GM21717 (cell line): ENCODE measurements around the gene ZNF141.
"Not testable (repeated sequence)": the region's sequence is repeated elsewhere in the genome, so short reads cannot be mapped to it uniquely, and the experiment has no call there.

ENCODE experiments used
- ATAC-seq: cut with Tn5 transposase; IDR thresholded peaks from one replicate; pipeline ENCODE4 v1.9.1; 2021; ENCODE audit warnings: mild to moderate bottlenecking, moderate library complexity; ENCODE audit not compliant: unreplicated experiment

Gene ZNF141

DNA sequence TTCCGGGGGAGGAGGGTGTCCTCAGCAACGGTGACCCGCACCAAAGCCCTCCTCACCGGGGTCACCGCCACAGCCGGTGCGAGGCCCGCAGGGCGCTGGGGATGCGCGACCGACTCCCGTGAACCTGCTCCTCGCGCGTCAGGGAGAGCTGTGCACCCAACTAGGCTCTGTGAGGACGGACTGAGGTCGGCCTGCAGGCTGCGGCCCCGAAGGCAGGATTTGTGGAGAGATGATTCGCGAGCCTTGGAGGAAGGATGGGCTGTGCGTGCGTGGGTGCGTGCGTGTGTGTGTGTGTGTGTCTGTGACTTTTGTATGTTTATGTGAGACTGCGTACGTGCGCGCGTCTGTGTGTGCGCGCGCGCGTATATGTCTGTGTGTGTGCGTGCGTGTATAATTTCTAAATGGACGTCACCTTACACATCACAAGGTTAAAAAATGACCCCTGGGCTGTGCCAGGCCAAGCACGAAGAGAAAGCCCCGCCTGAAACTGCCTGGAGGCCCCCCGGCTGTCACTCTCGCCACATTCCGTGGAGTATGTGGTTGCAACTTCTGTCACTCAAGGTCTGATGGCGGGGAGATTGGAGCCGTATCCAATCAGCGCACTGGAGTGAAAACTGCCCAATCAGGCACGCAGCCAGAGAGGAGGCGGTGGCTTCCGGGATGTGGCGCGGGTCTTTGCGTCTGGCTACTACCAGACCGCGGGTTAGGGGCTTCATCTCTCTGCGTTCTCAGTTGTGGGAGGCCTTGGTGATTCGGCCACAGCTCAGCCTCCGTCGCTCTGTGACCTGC, at the start of gene ZNF141:
ZNF141 (plus strand) TSS at position 672 of the 789 bp plus-strand sequence. CDS start 170 bp downstream, outside the sequence.
- ATAC-seq, result peak; percentile 97

DNA sequence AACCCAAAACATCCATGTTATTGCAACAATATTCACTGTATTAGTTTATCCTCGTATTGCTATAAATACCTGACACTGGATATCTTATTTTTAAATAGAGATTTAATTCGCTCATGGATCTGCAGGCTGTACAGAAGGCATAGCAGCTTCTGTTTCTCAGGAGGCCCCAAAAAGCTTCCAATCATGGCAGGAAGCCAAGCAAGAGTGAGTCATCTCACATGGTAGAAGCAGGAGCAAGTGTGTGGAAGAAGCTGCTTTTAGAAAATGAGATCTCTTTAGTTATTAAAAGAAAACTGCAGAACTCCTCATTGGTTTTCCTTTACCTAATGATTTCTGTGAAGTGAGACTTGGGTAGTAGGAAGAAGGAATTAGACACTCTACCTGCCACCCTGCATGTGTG, 48.7 kb upstream of the ZNF141 start:
- ATAC-seq, result no peak

DNA sequence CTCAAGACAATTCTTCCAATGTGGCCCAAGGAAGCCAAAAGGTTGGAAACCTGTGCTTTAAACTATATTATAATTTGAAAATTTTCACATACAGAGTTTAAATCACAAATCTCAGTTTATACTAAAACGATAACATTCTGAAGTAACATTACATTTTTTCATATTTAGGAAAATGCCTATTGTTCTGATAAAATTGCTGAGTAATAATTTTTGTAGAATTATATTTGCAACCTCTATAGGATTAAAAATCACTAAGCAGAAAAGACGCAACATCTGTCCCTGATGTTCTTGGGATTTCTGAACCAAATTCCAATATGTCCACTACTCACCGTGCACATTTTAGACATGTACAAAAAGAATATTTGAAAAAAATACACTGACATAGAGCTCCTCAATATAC, 42.9 kb upstream of the ZNF141 start:
- no peak for ATAC-seq

DNA sequence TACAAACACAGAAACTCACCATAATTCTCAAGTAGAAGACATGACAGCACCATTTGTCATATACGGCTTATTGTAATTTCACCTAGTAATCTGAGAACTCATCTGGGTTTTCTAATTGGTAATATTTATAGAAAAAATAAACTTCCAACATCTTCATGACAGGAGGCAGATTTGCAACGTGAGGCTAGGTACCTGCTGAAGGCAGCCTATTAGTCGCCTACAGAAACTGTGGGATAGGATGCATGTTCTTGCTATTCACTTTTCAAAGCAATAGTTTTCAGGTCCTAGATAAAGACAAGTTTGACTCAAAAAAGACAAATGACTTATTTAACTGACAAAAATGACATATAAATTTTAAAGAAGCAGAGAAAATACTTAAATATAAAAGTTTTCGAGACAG, 35.2 kb upstream of the ZNF141 start:
- no peak for ATAC-seq

DNA sequence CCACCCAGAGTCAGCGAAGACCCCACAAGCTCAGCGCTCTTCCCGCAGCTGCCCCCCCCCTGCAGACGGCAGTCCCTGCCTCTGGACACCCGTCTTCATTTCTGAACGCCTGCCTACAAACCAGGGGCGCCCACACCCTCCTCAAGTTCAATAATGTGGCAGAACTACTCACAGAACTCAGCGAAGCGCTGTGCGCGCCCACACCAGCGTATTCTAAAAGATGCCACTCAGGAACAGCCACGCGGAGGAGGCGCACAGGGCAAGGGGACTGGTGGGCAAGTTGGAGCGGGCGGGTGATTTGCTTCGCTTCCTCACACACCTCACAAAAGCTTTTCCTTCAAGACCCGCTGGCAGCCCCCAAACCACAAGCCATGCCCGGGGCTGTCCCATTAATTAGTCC, 33.1 kb upstream of the ZNF141 start:
- ATAC-seq, result not testable (repeated sequence)

DNA sequence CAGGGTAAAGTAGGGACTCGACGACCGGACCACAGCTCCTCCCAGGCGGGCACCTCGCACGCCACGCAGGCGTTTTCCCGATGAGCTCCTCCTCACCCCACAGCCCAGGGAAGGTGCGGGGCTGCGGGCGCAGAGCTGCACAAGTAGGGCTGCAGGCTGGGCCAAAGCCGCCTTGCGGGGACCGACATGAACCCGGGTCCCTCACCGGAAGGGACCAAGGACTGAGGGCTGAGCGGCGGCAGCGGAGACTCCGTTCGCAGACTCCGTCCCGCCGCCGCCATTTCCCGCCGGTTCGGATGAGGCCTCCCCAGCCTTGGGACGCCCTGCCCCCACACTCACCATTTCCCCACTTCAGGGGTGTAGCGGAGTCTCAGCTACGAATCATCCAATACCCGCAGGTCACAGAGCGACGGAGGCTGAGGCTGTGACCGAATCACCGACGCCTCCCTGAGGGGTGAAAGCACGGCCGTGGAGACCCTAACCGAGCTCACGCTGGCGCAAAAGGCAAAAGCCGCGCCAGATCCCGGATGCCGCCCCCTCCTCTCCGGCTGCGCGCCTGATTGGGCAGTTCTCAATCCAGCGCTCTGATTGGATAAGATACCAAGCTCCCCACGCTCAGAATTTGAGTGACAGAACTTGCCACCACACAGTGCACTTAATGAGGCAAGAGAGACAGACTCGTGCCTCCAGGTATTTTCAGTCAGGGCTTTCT, 32.5 kb upstream of the ZNF141 start, which contains the start of gene ZNF732:
ZNF732 (minus strand) TSS at position 506 of the 712 bp plus-strand sequence; CDS start at position 342, 164 bp downstream.
- no peak for ATAC-seq

DNA sequence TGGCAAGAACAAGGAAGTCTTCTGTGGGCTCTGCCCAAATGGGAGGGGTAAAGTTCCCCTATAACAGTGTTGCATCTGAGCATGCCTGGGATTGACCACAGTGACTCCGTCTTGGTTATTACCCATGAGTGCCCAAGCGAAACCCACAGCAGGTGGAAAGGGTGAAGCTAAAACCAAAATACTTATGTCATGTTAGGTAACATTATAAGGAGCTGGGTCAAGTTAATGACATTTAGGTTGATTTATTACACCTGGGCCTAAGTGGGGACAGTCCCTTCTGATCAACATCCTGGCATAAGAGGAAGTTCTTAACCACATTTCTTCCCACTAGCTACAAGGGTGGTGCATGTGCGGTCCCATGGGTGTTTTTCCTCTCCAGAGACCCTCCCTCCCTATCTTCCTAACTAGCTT, 31.1 kb upstream of the ZNF141 start:
- no peak for ATAC-seq

DNA sequence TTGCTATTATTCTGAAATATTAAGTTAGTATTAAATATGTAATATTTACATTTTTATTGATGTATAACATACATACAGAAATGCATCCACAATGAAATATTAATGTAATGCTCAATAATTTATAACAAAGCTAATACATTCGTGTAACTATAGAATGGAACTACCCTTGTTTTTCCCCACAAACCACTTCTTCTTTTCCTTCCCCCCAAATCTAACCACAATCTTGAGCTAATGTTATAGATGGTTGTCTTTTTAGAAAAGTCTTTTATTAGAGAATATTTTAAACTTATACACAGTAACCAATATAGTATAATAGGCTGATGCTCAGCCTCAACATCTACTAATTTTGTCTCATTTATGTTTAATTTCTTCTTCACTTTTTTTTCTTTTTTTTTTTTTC, 27.8 kb upstream of the ZNF141 start:
- no peak for ATAC-seq

DNA sequence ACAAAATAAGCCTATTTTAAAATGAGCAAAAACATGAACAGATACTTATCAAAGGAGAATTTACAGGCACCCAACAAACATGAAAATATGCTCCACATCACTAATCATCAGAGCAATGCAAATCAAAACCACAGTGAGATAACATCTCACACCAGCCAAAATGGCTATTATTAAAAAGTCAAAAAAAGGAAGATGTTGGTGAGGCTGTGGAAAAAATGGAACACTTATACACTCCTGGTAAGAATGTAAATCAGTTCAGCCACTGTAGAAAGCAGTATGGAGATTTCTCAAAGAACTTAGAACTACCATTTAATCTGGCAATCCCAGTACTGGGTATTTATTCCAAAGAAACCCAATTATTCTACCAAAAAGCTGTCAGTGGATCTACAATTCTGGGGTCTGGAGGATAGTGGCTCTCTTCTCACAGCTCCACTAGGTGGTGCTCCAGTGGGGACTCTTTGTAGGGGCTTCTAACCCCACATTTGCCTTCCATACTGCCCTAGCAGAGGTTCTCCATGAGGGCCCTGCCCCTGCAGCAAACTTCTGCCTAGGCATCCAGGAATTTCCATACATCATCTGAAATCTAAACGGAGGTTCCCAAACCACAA, 23.2 kb upstream of the ZNF141 start:
- ATAC-seq, result no peak

DNA sequence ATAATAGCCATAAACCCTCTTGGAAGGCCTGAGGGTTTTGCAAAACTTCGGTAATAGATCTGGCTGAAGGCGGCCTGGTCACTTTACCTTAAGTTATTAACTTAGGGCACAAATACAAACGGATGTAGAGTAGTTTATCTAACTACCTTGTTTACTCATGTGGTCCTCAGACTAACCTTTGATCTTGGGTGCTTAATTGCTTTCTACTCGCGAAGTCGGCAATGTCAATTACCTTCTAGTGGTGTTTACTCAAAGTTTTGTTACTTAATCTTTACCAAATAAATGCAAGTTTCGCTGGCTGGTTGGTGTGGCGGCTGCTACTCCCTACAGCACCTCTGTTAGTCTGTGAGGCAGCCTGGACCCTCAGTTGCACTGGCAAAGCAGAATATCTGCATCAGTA, 8.9 kb upstream of the ZNF141 start:
- ATAC-seq, result no peak

DNA sequence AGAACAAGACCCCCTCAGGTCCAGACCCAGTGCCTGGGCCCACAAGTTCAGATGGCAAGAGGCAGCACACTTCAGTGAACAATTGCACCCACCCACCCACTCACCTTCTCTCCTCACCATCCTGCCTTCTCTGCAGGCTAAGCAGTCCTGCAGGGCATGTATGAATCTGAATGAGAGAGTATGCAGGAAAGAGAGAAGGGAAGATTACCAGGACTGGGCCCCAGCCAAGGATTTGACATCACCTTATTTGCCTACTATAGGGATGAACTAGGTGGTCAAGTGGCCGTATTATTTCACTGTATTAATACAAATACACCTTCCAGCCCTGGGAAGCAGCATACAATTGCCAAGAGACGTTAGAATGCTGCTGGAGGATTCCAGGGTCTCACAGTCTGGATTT, 2.1 kb upstream of the ZNF141 start:
- no peak for ATAC-seq

DNA sequence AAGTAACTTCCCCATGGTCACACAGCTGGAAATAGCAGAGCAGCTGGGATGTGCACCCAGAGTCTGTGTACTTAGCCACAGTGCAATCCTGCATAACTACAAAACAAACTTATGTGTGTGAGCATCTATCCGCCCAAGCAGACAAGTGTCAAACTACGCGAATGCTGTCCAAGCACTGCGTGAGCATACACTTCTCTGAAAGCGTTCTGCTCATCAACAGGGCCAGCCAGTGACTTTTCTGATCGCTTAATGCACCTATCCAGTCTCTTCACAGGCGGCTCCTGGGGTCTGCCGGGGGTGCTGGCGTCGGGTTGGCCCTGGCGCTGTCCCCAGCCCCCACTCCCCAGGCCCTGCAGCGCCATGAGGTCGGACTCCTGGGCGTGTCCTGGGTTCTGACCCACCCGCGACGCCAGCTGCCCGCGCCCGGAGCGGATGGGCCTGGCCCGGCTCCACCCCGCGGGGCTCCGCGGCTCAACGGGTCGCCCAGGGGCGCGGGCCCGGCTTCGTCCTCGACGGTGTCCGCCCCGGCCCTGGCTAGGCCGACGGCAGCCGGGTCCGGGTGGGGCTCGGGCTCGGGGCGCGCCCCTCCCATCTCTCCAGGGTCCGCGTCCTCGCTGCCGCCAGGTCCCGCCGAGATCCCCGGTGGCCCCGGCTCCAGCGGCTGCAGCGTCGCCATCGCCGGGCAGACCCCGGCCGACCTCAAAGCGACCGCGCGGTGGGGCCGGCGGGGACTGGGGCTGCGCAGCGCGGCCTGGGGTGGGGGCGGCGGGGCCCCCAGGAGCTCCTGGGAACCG, 1.3 kb upstream of the ZNF141 start:
- no peak for ATAC-seq

DNA sequence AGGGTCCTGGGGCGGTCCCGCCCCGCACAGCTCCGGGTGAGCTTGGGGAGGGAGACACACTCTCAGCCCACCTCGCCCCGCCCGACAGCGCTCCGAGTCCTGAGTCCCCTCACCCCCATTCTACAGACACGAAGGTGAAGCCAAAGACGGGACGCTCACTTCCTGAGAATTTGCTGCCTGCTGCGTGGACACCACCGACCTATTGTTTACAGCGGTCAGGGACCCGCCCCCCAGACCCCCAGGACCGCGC, 796 bp upstream of the ZNF141 start:
- peak; percentile 1 for ATAC-seq

DNA sequence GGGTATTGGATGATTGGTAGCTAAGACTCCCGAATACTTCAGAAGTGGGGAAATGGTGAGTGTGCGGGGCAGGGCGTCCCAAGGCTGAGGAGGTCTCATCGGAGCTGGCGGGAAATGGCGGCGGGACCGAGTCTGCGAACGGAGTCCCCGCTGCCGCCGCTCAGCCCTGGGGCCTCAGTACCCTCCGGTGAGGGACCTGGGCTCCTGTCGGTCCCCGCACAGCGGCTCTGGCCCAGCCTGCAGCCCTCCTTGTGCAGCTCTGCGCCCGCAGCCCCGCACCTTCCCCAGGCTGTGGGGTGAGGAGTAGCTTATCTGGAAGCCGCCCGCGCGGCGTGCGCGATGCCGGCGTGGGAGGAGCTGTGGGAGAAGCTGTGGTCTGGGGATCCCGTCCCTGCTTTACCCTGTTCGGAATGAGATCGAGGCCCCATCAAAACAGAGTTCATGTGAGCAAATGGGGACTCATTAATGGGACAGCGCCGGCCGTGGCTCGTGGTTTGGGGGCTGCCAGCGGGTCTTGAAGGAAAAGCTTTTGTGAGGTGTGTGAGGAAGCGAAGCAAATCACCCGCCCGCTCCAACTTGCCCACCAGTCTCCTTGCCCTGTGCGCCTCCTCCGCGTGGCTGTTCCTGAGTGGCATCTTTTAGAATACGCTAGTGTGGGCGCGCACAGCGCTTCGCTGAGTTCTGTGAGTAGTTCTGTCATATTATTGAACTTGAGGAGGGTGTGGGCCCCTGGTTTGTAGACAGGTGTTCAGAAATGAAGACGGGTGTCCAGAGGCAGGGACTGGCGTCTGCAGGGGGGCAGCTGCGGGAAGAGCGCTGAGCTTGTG, 531 bp downstream of the ZNF141 start:
- ATAC-seq, result peak; percentile 39

DNA sequence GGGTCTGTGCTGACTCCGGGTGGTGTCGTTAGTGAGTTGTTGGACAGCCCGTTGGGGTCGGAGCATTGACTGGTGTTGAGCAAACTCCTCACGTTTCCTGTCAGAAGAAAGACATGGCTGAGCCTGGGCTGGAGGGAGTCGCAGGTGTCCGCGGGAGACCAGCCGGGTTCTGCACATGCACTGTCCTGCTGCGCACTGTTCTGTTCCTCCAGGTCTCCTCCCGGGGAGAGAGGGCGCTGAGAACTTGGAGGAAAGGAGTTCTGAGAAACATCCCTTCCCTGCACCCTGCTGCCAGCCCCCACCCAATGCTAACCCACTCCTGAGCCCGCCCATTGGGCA, 1.1 kb downstream of the ZNF141 start:
- no peak for ATAC-seq

DNA sequence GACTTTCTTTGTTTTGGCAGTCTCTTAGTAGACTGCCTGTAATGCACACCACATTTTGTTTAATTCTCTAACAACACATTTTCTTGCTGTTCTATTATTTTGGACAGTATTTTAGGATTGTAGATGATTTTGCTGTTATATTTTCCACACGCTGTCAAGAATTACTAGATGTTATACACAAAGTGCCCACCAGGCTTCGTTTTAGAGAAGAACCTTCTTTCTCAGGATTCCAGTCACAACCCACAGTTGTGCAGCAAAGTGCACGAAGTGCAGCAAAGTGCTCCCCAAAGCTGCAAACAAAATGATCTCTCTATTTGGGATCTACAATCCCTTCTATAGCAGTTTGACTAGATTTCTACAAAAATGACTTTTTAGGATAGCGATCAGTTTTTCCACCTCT, 2.4 kb downstream of the ZNF141 start:
- ATAC-seq, result no peak

DNA sequence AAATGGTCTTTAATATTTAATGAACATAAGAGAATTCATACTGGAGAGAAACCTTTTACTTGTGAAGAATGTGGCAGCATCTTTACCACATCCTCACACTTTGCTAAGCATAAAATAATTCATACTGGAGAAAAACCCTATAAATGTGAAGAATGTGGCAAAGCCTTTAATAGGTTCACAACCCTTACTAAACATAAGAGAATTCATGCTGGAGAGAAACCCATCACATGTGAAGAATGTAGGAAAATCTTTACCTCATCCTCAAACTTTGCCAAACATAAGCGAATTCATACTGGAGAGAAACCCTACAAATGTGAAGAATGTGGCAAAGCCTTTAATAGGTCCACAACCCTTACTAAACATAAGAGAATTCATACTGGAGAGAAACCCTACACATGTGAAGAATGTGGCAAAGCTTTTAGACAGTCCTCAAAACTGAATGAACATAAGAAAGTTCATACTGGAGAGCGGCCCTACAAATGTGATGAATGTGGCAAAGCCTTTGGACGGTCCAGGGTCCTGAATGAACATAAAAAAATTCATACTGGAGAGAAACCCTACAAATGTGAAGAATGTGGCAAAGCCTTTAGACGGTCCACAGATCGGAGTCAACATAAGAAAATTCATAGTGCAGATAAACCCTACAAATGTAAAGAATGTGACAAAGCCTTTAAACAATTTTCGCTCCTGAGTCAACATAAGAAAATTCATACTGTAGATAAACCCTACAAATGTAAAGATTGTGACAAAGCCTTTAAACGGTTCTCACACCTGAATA, 35.6 kb downstream of the ZNF141 start:
- ATAC-seq, result no peak

DNA sequence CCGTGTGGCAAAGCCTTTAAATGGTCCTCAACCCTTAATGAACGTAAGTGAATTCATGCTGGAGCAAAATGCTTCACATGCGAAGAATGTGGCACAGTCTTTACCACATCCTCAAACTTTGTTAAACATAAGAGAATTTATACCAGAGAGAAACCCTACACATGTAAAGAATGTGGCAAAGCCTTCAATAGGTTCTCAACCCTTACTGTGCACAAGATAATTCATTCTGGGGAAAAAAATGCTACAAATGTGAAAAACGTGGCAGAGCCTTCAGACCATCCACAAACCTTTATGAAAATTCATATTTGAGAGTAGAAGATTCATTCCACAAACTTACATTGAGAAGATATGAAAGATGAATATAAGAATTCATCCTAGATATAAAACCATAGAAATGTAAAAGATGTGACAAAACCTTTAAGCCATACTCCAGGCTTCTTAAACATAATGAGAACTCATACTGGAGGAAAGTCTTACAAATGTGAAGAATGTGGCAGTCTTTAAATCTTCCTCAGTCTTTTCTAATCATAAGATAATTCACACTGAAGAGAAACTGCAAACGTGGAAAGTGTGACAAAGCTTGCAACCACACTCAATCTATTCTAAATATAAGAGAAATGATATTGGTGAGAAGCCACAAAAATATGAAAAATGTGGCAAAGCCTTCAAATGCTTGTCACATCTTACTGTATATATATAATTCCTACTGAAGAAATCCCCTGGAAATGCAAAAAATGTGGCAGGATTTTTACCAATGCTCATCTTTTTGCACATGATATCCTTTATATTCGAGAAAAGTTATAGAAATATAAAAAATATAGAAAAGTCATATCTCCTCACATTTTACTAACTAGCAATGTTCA, 36.9 kb downstream of the ZNF141 start:
- no peak for ATAC-seq
